CD4-positive, alpha-beta T cell (primary cell): Measurements from ENCODE around the gene NR2C1. TPM values are rescaled to one million over a fixed set of nuclear protein-coding genes. Genes with fewer than 3 reads are reported as not detected.

ENCODE experiments used
- ATAC-seq: fragments of 200-7000 bp; cut with Tn5 transposase; one replicate; pipeline ENCODE4 v1.10.0; 2022; ENCODE audit warnings: mild to moderate bottlenecking; ENCODE audit not compliant: poor library complexity
- CTCF ChIA-PET: fragments of 350-600 bp; sonication (Branson Sonifier 250); formaldehyde crosslinking; loops from one replicate; lab custom pipeline; 2021; ENCODE audit warnings: antibody characterized with exemption, inconsistent platforms; lab: Charles Lee
- POLR2A ChIA-PET: fragments of 350-600 bp; sonication (Branson Sonifier 250); formaldehyde crosslinking; loops from one replicate; lab custom pipeline; 2021; ENCODE audit warnings: antibody characterized with exemption, inconsistent platforms; lab: Charles Lee
- DNase-seq, 14 experiments: peaks; one replicate each; pipeline ENCODE4 v3.0.0-alpha.2; 2013 to 2020; ENCODE audit warnings: mixed read lengths in 2 of 14
- H3K27ac ChIP-seq, 2 donors: one replicate each; pipeline versions ENCODE4 v1.5.1 to v1.7.0; 2013; ENCODE audit warnings: low read length in 2 of 2, low read depth in 1 of 2, mild to moderate bottlenecking in 1 of 2
- H3K27me3 ChIP-seq, 2 experiments: 1 replicate in 1 of 2; 2 replicates in 1 of 2; pipeline versions ENCODE4 v1.6.1 to v1.7.0; 2013; ENCODE audit warnings: low read length in 2 of 2, control low read depth in 1 of 2, mild to moderate bottlenecking in 1 of 2, moderate library complexity in 1 of 2; ENCODE audit not compliant: insufficient read depth in 2 of 2, control insufficient read depth in 1 of 2
- H3K36me3 ChIP-seq: one replicate; pipeline ENCODE4 v1.6.1; 2013; ENCODE audit warnings: low read length, control low read depth; ENCODE audit not compliant: insufficient read depth
- H3K4me1 ChIP-seq: one replicate; pipeline ENCODE4 v1.6.1; 2013; ENCODE audit warnings: low read length, control low read depth; ENCODE audit not compliant: insufficient read depth
- H3K4me3 ChIP-seq: one replicate; pipeline ENCODE4 v1.5.1; 2013; ENCODE audit warnings: mild to moderate bottlenecking, low read length, moderate library complexity
- H3K9me3 ChIP-seq, 2 experiments: 1 replicate in 1 of 2; 2 replicates in 1 of 2; pipeline versions ENCODE4 v1.6.1 to v1.7.0; 2013; ENCODE audit warnings: low read length in 2 of 2, mild to moderate bottlenecking in 2 of 2, control low read depth in 1 of 2, moderate library complexity in 1 of 2; ENCODE audit not compliant: control insufficient read depth in 1 of 2, insufficient read depth in 1 of 2
- H3K27ac Mint-ChIP-seq: one replicate; pipeline ENCODE4 v1.8.0; 2020; ENCODE audit warnings: mixed read lengths
- H3K27me3 Mint-ChIP-seq: one replicate; pipeline ENCODE4 v1.8.0; 2021; ENCODE audit warnings: mixed read lengths
- H3K36me3 Mint-ChIP-seq: one replicate; pipeline ENCODE4 v1.8.0; 2021; ENCODE audit warnings: low read depth, mixed read lengths
- H3K4me1 Mint-ChIP-seq: one replicate; pipeline ENCODE4 v1.8.0; 2021; ENCODE audit warnings: low read depth, mixed read lengths
- H3K4me3 Mint-ChIP-seq: one replicate; pipeline ENCODE4 v1.8.0; 2020; ENCODE audit warnings: mild to moderate bottlenecking, mixed read lengths
- H3K9me3 Mint-ChIP-seq: one replicate; pipeline ENCODE4 v1.8.0; 2020; ENCODE audit warnings: mixed read lengths
- CTCF ChIP-seq: fragments of 200-600 bp; IDR thresholded peaks from one replicate; pipeline ENCODE4 v1.8.0; 2022; ENCODE audit warnings: antibody characterized with exemption, mild to moderate bottlenecking
- intact Hi-C, 2 experiments: fragments of 100-400 bp; cut with DNase I in 1 of 2; cut with micrococcal nuclease in 1 of 2; formaldehyde crosslinking; loops; one replicate each; pipeline versions ENCODE4 v1.15.1 to v1.9.0; 2023 to 2025; cut with DNase I, micrococcal nuclease
- total RNA-seq, 174 experiments: library from RNA in 2 of 174; stranded (reverse) in 2 of 174; gene quantifications; one replicate each; pipeline ENCODE4 v1.2.3 and lab custom pipeline; 2021 to 2026

The NR2C1 gene
- total RNA-seq, 2 experiments from 2014 or later = 48.3 to 58.9 TPM

GRCh38 chr12:94983321-94983720, 90.1 kb downstream of the NR2C1 start:
- Mint-ChIP-seq H3K4me3 (peak overlapping the region; percentile 25), H3K4me1 (peaks cover 70% of the 10 kb centered on the region), H3K36me3 (peaks cover 31% of the 10 kb centered on the region), H3K27ac (peak overlapping the region; percentile 33), H3K27me3 (no peaks in the 10 kb centered on the region), H3K9me3 (no peaks in the 10 kb centered on the region)
- no peaks in the 10 kb centered on the region for H3K27me3 ChIP-seq
- ATAC-seq (no peak), DNase-seq (no peak)
- peaks cover 51% of the 10 kb centered on the region for H3K4me1 ChIP-seq
- no peak overlapping the region for H3K4me3 ChIP-seq
- intact Hi-C loops = loop anchor here in 1 of 2 experiments (2.0 to 5.0 kb wide), 3 partner anchors 17 to 836 kb away; partner anchors contain the start of gene PLXNC1
- H3K27ac ChIP-seq = no peak overlapping the region
- POLR2A ChIA-PET = no interaction called here
- CTCF ChIA-PET = interaction anchor here (1.3 kb wide), 1 partner anchor 21 kb away, joined by 3 read pairs; the partner anchor contains the start of gene NDUFA12
- H3K9me3 ChIP-seq = no peaks in the 10 kb centered on the region
- TF ChIP-seq CTCF = no peak
- H3K36me3 ChIP-seq = peaks cover 9% of the 10 kb centered on the region

GRCh38 chr12:94982456-94982855, 91.0 kb downstream of the NR2C1 start:
- Histone ChIP-seq H3K27ac (no peak overlapping the region), H3K4me3 (no peak overlapping the region), H3K4me1 (peaks cover 53% of the 10 kb centered on the region), H3K9me3 (no peaks in the 10 kb centered on the region), H3K36me3 (peaks cover 16% of the 10 kb centered on the region), H3K27me3 (no peaks in the 10 kb centered on the region)
- CTCF ChIA-PET = no interaction called here
- Mint-ChIP-seq H3K9me3 (no peaks in the 10 kb centered on the region), H3K36me3 (peaks cover 24% of the 10 kb centered on the region), H3K27me3 (no peaks in the 10 kb centered on the region), H3K4me3 (peak overlapping the region; percentile 30), H3K4me1 (peaks cover 69% of the 10 kb centered on the region), H3K27ac (peak overlapping the region; percentile 2)
- POLR2A ChIA-PET = no interaction called here
- intact Hi-C loops = loop anchor here in 1 of 2 experiments (2.0 to 5.0 kb wide), 3 partner anchors 18 to 835 kb away; partner anchors contain the start of gene PLXNC1
- DNase-seq = no peak
- no peak for TF ChIP-seq CTCF
- ATAC-seq = no peak

GRCh38 chr12:94980577-94980976, 92.8 kb downstream of the NR2C1 start:
- peak in 3 of 14 experiments; percentile 35 to 65 (median 61) for DNase-seq
- H3K4me3 Mint-ChIP-seq = peak overlapping the region; percentile 49
- H3K9me3 Mint-ChIP-seq = no peaks in the 10 kb centered on the region
- intact Hi-C loops = loop anchor here (1.0 to 5.0 kb wide), 3 partner anchors 273 to 846 kb away; partner anchors contain the start of gene PLXNC1 (in 1 of the 2)
- H3K27ac Mint-ChIP-seq = peak overlapping the region; percentile 84
- CTCF ChIA-PET = interaction anchor here (0.7 kb wide), 1 partner anchor 39 kb away, joined by 3 read pairs; no protein-coding TSS in a partner anchor
- H3K36me3 Mint-ChIP-seq = peaks cover 24% of the 10 kb centered on the region
- H3K4me1 Mint-ChIP-seq = peaks cover 62% of the 10 kb centered on the region
- H3K9me3 ChIP-seq = no peaks in the 10 kb centered on the region
- peak; percentile 87 for ATAC-seq
- no peaks in the 10 kb centered on the region for H3K27me3 ChIP-seq
- H3K4me3 ChIP-seq = no peak overlapping the region
- H3K4me1 ChIP-seq = peaks cover 44% of the 10 kb centered on the region
- peaks cover 20% of the 10 kb centered on the region for H3K36me3 ChIP-seq
- H3K27me3 Mint-ChIP-seq = no peaks in the 10 kb centered on the region
- H3K27ac ChIP-seq = no peak overlapping the region
- TF ChIP-seq CTCF = peak; percentile 50
- POLR2A ChIA-PET = interaction anchor here (1.1 kb wide), 1 partner anchor 23 kb away, joined by 4 read pairs; the partner anchor contains the start of gene NDUFA12
